NCI-H2081 (cell line): ENCODE measurements around the gene LCN15.

Experiments
- DNase-seq, 2 experiments: peaks; one replicate each; lab custom pipeline; 2025; lab: John Stamatoyannopoulos, UW

Gene LCN15

GRCh38 chr9:136740971-136741882 lies 23.1 kb downstream of the LCN15 start:
- DNase-seq: no peak

- DNase-seq: no peak
Observed at GRCh38 chr9:136740491-136740890, 23.8 kb downstream of the LCN15 start.

- DNase-seq: no peak
Observed at GRCh38 chr9:136740069-136740468, 24.2 kb downstream of the LCN15 start.

GRCh38 chr9:136739509-136739908 lies 24.8 kb downstream of the LCN15 start:
- no peak for DNase-seq

GRCh38 chr9:136738960-136739359 lies 25.4 kb downstream of the LCN15 start:
- DNase-seq: no peak

GRCh38 chr9:136735812-136736480 lies 28.4 kb downstream of the LCN15 start:
- DNase-seq: no peak

- no peak for DNase-seq
Observed at GRCh38 chr9:136734837-136735496, 29.4 kb downstream of the LCN15 start.

GRCh38 chr9:136733611-136734010 lies 30.7 kb downstream of the LCN15 start:
- no peak for DNase-seq

- DNase-seq: no peak
Observed at GRCh38 chr9:136732444-136733178, 31.7 kb downstream of the LCN15 start.

GRCh38 chr9:136729926-136730325 lies 34.4 kb downstream of the LCN15 start:
- no peak for DNase-seq

- DNase-seq: no peak
Observed at GRCh38 chr9:136729144-136729543, 35.2 kb downstream of the LCN15 start.

- no peak for DNase-seq
Observed at GRCh38 chr9:136728548-136729123, 35.7 kb downstream of the LCN15 start.

GRCh38 chr9:136728080-136728547 lies 36.2 kb downstream of the LCN15 start:
- DNase-seq: peak; percentile 82 to 86

GRCh38 chr9:136726631-136727191 lies 37.6 kb downstream of the LCN15 start:
- DNase-seq: peak; percentile 16 to 54

- no peak for DNase-seq
Observed at GRCh38 chr9:136726118-136726517, 38.2 kb downstream of the LCN15 start.

GRCh38 chr9:136725612-136726011 lies 38.7 kb downstream of the LCN15 start:
- DNase-seq: no peak

- DNase-seq: no peak
Observed at GRCh38 chr9:136724772-136725171, 39.5 kb downstream of the LCN15 start.

- no peak for DNase-seq
Observed at GRCh38 chr9:136723989-136724388, 40.3 kb downstream of the LCN15 start.

- no peak for DNase-seq
Observed at GRCh38 chr9:136723362-136723976, 40.8 kb downstream of the LCN15 start.

GRCh38 chr9:136722969-136723356 lies 41.4 kb downstream of the LCN15 start:
- DNase-seq: no peak
